Right cardiac atrium (tissue), 5 donors: ENCODE measurements around the gene FMN1. TPM values are rescaled to one million over a fixed set of nuclear protein-coding genes. Genes with fewer than 3 reads are reported as not detected.

ENCODE experiments used
- ATAC-seq, 2 donors: fragments of 200-7000 bp; cut with Tn5 transposase; one replicate each; pipeline versions ENCODE4 v1.8.0 to v1.9.1; 2020; ENCODE audit warnings: moderate library complexity in 2 of 2, mild to moderate bottlenecking in 1 of 2
- DNase-seq, 3 donors: peaks; one replicate each; pipeline ENCODE4 v3.0.0-alpha.2; 2020
- H3K27ac ChIP-seq: one replicate; pipeline ENCODE4 v1.5.1; 2013; ENCODE audit warnings: mild to moderate bottlenecking, low read length, control low read depth, moderate library complexity
- H3K27me3 ChIP-seq: one replicate; pipeline ENCODE4 v1.6.1; 2013; ENCODE audit not compliant: control insufficient read depth, insufficient read depth
- H3K4me1 ChIP-seq: one replicate; pipeline ENCODE4 v1.6.1; 2013; ENCODE audit warnings: low read length; ENCODE audit not compliant: control insufficient read depth, insufficient read depth
- H3K4me3 ChIP-seq: one replicate; pipeline ENCODE4 v1.5.1; 2013; ENCODE audit warnings: low read length, control low read depth
- H3K9me3 ChIP-seq: one replicate; pipeline ENCODE4 v1.6.1; 2013; ENCODE audit warnings: low read length; ENCODE audit not compliant: control insufficient read depth
- WGBS: extraction: QIAGEN DNeasy Blood & Tissue Kit; methylation state at CpG from one replicate; pipeline ENCODE4 v1.1.7; 2013; 5-methylcytosine and 5-hydroxymethylcytosine counted together
- intact Hi-C, 4 donors: fragments of 100-400 bp; cut with DNase I; formaldehyde crosslinking; loops; one replicate each; pipeline versions ENCODE4 v1.11.0 to v1.14.0; 2022 to 2023
- polyA plus RNA-seq: library from polyadenylated mRNA; stranded (reverse); fragments of 200-250 nt; gene quantifications from one replicate; pipeline ENCODE4 v1.2.3, GENCODE V29; 2013
- total RNA-seq, 4 donors: library from RNA; stranded (reverse); fragmentation: NEBNext Ultra II Directional; extraction: Animal tissue kit (Norgen Biotek cat#: 25700); gene quantifications; one replicate each; pipeline ENCODE4 v1.2.1, GENCODE V29; 2021
- donor health status: healthy with polysubstance abuse.
- donor health status: DM: no; HTN: yes; CAD: no.
- donor health status: DM: no; HTN: no; CAD: no.
- donor health status: DM: no; HTN: yes; CAD: no; lungs with severe emphysema.
- donor health status: DM: yes; HTN: yes; CAD: no.

Gene FMN1
- total and polyA plus RNA-seq, 5 donors: 0.63 to 8.5 (median 3.5) TPM

- Histone ChIP-seq H3K27ac (no peak overlapping the region), H3K9me3 (no peaks in the 10 kb centered on the region), H3K4me1 (no peaks in the 10 kb centered on the region), H3K4me3 (no peak overlapping the region), H3K27me3 (no peaks in the 10 kb centered on the region)
- ATAC-seq (no peak), DNase-seq (no peak)
- WGBS: 87% methylated on average over 1 of the region's 1 CpG
- intact Hi-C loops: no loop called here
These were observed 261.3 kb downstream of the FMN1 start for GRCh38 chr15:32933236-32933635.

GRCh38 chr15:32928876-32929275, 265.6 kb downstream of the FMN1 start:
- WGBS: 48% methylated on average over 3 of the region's 3 CpGs
- H3K27me3 ChIP-seq: no peaks in the 10 kb centered on the region
- intact Hi-C loops: no loop called here
- H3K4me3 ChIP-seq: no peak overlapping the region
- H3K9me3 ChIP-seq: no peaks in the 10 kb centered on the region
- no peak overlapping the region for H3K27ac ChIP-seq
- DNase-seq: no peak
- H3K4me1 ChIP-seq: no peaks in the 10 kb centered on the region
- ATAC-seq: no peak

- Histone ChIP-seq H3K27ac (no peak overlapping the region), H3K4me3 (no peak overlapping the region), H3K9me3 (no peaks in the 10 kb centered on the region), H3K27me3 (no peaks in the 10 kb centered on the region), H3K4me1 (no peaks in the 10 kb centered on the region)
- 78% methylated on average over 4 of the region's 4 CpGs for WGBS
- ATAC-seq (no peak), DNase-seq (no peak)
- intact Hi-C loops: no loop called here
These were observed 267.4 kb downstream of the FMN1 start for GRCh38 chr15:32927124-32927523.

GRCh38 chr15:32923176-32923575, 271.3 kb downstream of the FMN1 start:
- H3K9me3 ChIP-seq: no peaks in the 10 kb centered on the region
- no peaks in the 10 kb centered on the region for H3K27me3 ChIP-seq
- ATAC-seq: no peak
- intact Hi-C loops: no loop called here
- 77% methylated on average over 5 of the region's 5 CpGs for WGBS
- no peak for DNase-seq
- H3K4me1 ChIP-seq: no peaks in the 10 kb centered on the region
- no peak overlapping the region for H3K4me3 ChIP-seq
- no peak overlapping the region for H3K27ac ChIP-seq

- Histone ChIP-seq H3K9me3 (no peaks in the 10 kb centered on the region), H3K4me1 (no peaks in the 10 kb centered on the region), H3K27me3 (no peaks in the 10 kb centered on the region), H3K27ac (no peak overlapping the region), H3K4me3 (no peak overlapping the region)
- 66% methylated on average over 3 of the region's 3 CpGs for WGBS
- ATAC-seq (no peak), DNase-seq (no peak)
- intact Hi-C loops: no loop called here
These were observed 272.0 kb downstream of the FMN1 start for GRCh38 chr15:32922541-32922940.

GRCh38 chr15:32919749-32920414, 274.6 kb downstream of the FMN1 start:
- H3K4me1 ChIP-seq: no peaks in the 10 kb centered on the region
- WGBS: 46% methylated on average over 5 of the region's 5 CpGs
- no peak for ATAC-seq
- no peak for DNase-seq
- H3K27ac ChIP-seq: no peak overlapping the region
- no peaks in the 10 kb centered on the region for H3K9me3 ChIP-seq
- no peak overlapping the region for H3K4me3 ChIP-seq
- intact Hi-C loops: no loop called here
- H3K27me3 ChIP-seq: no peaks in the 10 kb centered on the region

GRCh38 chr15:32918547-32918946, 276.0 kb downstream of the FMN1 start:
- Histone ChIP-seq H3K4me3 (no peak overlapping the region), H3K4me1 (no peaks in the 10 kb centered on the region), H3K27me3 (no peaks in the 10 kb centered on the region), H3K27ac (no peak overlapping the region), H3K9me3 (no peaks in the 10 kb centered on the region)
- intact Hi-C loops: no loop called here
- DNase-seq: no peak
- WGBS: 63% methylated on average over 4 of the region's 4 CpGs
- ATAC-seq: no peak

GRCh38 chr15:32910839-32911238, 283.7 kb downstream of the FMN1 start:
- DNase-seq (no peak), ATAC-seq (no peak)
- H3K27me3 ChIP-seq: no peaks in the 10 kb centered on the region
- intact Hi-C loops: no loop called here
- H3K27ac ChIP-seq: no peak overlapping the region
- 90% methylated on average over 3 of the region's 3 CpGs for WGBS
- no peaks in the 10 kb centered on the region for H3K4me1 ChIP-seq
- no peak overlapping the region for H3K4me3 ChIP-seq
- no peaks in the 10 kb centered on the region for H3K9me3 ChIP-seq

GRCh38 chr15:32909431-32909830, 285.1 kb downstream of the FMN1 start:
- 70% methylated on average over 2 of the region's 2 CpGs for WGBS
- Histone ChIP-seq H3K4me3 (no peak overlapping the region), H3K27me3 (no peaks in the 10 kb centered on the region), H3K4me1 (no peaks in the 10 kb centered on the region), H3K9me3 (no peaks in the 10 kb centered on the region), H3K27ac (no peak overlapping the region)
- intact Hi-C loops: no loop called here
- ATAC-seq (no peak), DNase-seq (no peak)

GRCh38 chr15:32908872-32909271, 285.6 kb downstream of the FMN1 start:
- intact Hi-C loops: no loop called here
- no peaks in the 10 kb centered on the region for H3K4me1 ChIP-seq
- ATAC-seq (peak; percentile 75 to 85), DNase-seq (peak in 1 of 3 donors; percentile 21)
- H3K27me3 ChIP-seq: no peaks in the 10 kb centered on the region
- no peak overlapping the region for H3K4me3 ChIP-seq
- H3K27ac ChIP-seq: no peak overlapping the region
- H3K9me3 ChIP-seq: no peaks in the 10 kb centered on the region
- WGBS: 57% methylated on average over 4 of the region's 4 CpGs

- DNase-seq (peak in 2 of 3 donors; percentile 39 to 50), ATAC-seq (peak; percentile 61 to 65)
- no peaks in the 10 kb centered on the region for H3K9me3 ChIP-seq
- no peaks in the 10 kb centered on the region for H3K27me3 ChIP-seq
- no peak overlapping the region for H3K4me3 ChIP-seq
- 23% methylated on average over 5 of the region's 5 CpGs for WGBS
- H3K4me1 ChIP-seq: no peaks in the 10 kb centered on the region
- no peak overlapping the region for H3K27ac ChIP-seq
- intact Hi-C loops: no loop called here
These were observed 286.2 kb downstream of the FMN1 start for GRCh38 chr15:32908135-32908801.
